Thoracic aorta (tissue), 2 donors: ENCODE results near the gene C1QA. TPM values are rescaled to one million over a fixed set of nuclear protein-coding genes. Genes with fewer than 3 reads are reported as not detected.

Experiments
- ATAC-seq: fragments of 150-250 bp; one replicate; pipeline ENCODE4 v1.8.0; 2017; ENCODE audit warnings: low read depth; ENCODE audit not compliant: insufficient number of reproducible peaks, low FRiP score
- DNase-seq: peaks from one replicate; pipeline ENCODE4 v3.0.0-alpha.2; 2020; ENCODE audit warnings: low spot score
- H3K27ac ChIP-seq, 2 donors: fragments of 200-600 bp; sonication (generic); 1 replicate in 1 of 2; 2 replicates in 1 of 2; pipeline ENCODE4 v1.5.1; 2016; ENCODE audit warnings: mild to moderate bottlenecking in 2 of 2, moderate library complexity in 2 of 2
- H3K27me3 ChIP-seq: fragments of 200-600 bp; sonication (generic); replicated peaks from 2 replicates; pipeline ENCODE4 v1.6.0; 2016; ENCODE audit warnings: mild to moderate bottlenecking; ENCODE audit not compliant: insufficient read depth
- H3K36me3 ChIP-seq: fragments of 200-600 bp; sonication (generic); one replicate; pipeline ENCODE4 v1.5.1; 2016
- H3K4me1 ChIP-seq, 2 donors: fragments of 200-600 bp; sonication (generic); 1 replicate in 1 of 2; 2 replicates in 1 of 2; pipeline versions ENCODE4 v1.5.1 to v1.6.0; 2016; ENCODE audit warnings: low read depth in 2 of 2, mild to moderate bottlenecking in 1 of 2; ENCODE audit not compliant: control insufficient read depth in 1 of 2
- H3K4me3 ChIP-seq: fragments of 200-600 bp; sonication (generic); 2 replicates; pipeline ENCODE4 v1.5.1; 2016; ENCODE audit warnings: mild to moderate bottlenecking
- H3K9me3 ChIP-seq: fragments of 200-600 bp; sonication (generic); 2 replicates; pipeline ENCODE4 v1.5.1; 2016
- CTCF ChIP-seq: fragments of 200-600 bp; sonication (generic); IDR thresholded peaks from one replicate; pipeline ENCODE4 v1.5.1; 2019; ENCODE audit warnings: antibody characterized with exemption
- total RNA-seq, 2 donors: library from RNA; depleted of rRNA; stranded (reverse); fragments of >200 nt; gene quantifications; one replicate each; pipeline versions ENCODE4 v1.1.0 to v1.2.3, GENCODE V29; 2016

C1QA gene
- total RNA-seq, 2 donors from 2014 or later = 234 to 501 TPM

GRCh38 chr1:22688466-22688865 is 52.0 kb downstream of the C1QA start:
- H3K4me1 ChIP-seq = no peaks in the 10 kb centered on the region
- no peak for DNase-seq
- H3K9me3 ChIP-seq = no peaks in the 10 kb centered on the region
- H3K27ac ChIP-seq = no peak overlapping the region
- H3K36me3 ChIP-seq = no peaks in the 10 kb centered on the region
- ATAC-seq = no peak
- H3K27me3 ChIP-seq = no peaks in the 10 kb centered on the region
- no peak overlapping the region for H3K4me3 ChIP-seq
- TF ChIP-seq CTCF = no peak

Other genes starting within 250 kb of the C1QA start
- 10 to 100 TPM; 30.4 to 36.4 TPM for gene ZBTB40, start 184.8 kb upstream of the C1QA start, total RNA-seq
- gene EPHA8, start 73.1 kb upstream of the C1QA start, total RNA-seq = not detected
- gene C1QC, start 7.0 kb downstream of the C1QA start, total RNA-seq = 100 to 1,000 TPM; 241 to 542 TPM
- 100 to 1,000 TPM; 448 to 884 TPM for gene C1QB, start 16.6 kb downstream of the C1QA start, total RNA-seq
- 10 to 100 TPM in 1 of 2 donors, 1 to 10 TPM in 1; 9.3 to 10.0 TPM for gene EPHB2, start 74.2 kb downstream of the C1QA start, total RNA-seq